Measurements from ENCODE around the gene NCDN. TPM values are rescaled to one million over a fixed set of nuclear protein-coding genes. Genes with fewer than 3 reads are reported as not detected.

Gene NCDN
- total RNA-seq, 4 donors from 2014 or later, result 16.6 to 41.2 (median 24.3) TPM

GRCh38 chr1:35564037-35564883, 6.7 kb downstream of the NCDN start:
- Histone ChIP-seq H3K4me3 (no peak overlapping the region), H3K4me1 (peaks cover 0 to 35% (median 10%) of the 10 kb centered on the region in 3 donors), H3K9me3 (no peaks in the 10 kb centered on the region), H3K36me3 (peaks cover 0 to 58% of the 10 kb centered on the region in 2 donors), H3K27me3 (peaks cover 2% of the 10 kb centered on the region), H3K27ac (no peak overlapping the region)
- 74 to 85% methylated on average over 6 to 8 of the region's 9 CpGs for WGBS, 2 donors (ENCODE audit: low coverage in 1 of 2)
- no peak for TF ChIP-seq POLR2A (IDR thresholded peaks at IDR 0.05)
- peak in 3 of 4 experiments; percentile 66 to 76 (median 70) for TF ChIP-seq CTCF (IDR thresholded peaks at IDR 0.05)
- peak; percentile 35 for ATAC-seq

GRCh38 chr1:35564884-35565741, 7.5 kb downstream of the NCDN start:
- TF ChIP-seq CTCF (IDR thresholded peaks at IDR 0.05) (peak in 1 of 4 experiments; percentile 0), POLR2AphosphoS5 (IDR thresholded peaks at IDR 0.05) (no peak), EP300 (IDR thresholded peaks at IDR 0.05) (no peak)
- no peak overlapping the region for H3K4me3 ChIP-seq
- H3K27ac ChIP-seq, result no peak overlapping the region
- WGBS, 2 donors (ENCODE audit: low coverage in 1 of 2), result 11 to 88% methylated on average over 1 to 3 of the region's 28 CpGs
- ATAC-seq, result no peak
- H3K9me3 ChIP-seq, result no peaks in the 10 kb centered on the region
- peaks cover 11% of the 10 kb centered on the region for H3K27me3 ChIP-seq
- peaks cover 0 to 58% of the 10 kb centered on the region in 2 donors for H3K36me3 ChIP-seq
- peaks cover 0 to 27% (median 8%) of the 10 kb centered on the region in 3 donors for H3K4me1 ChIP-seq

GRCh38 chr1:35565742-35566133, 8.1 kb downstream of the NCDN start:
- peaks cover 0 to 58% of the 10 kb centered on the region in 2 donors for H3K36me3 ChIP-seq
- peaks cover 17% of the 10 kb centered on the region for H3K27me3 ChIP-seq
- H3K9me3 ChIP-seq, result no peaks in the 10 kb centered on the region
- no CpG with 5 or more reads among the region's 11 CpGs for WGBS, 2 donors (ENCODE audit: low coverage in 1 of 2)
- ATAC-seq, result no peak
- no peak overlapping the region for H3K27ac ChIP-seq
- TF ChIP-seq EP300 (IDR thresholded peaks at IDR 0.05) (no peak), POLR2A (IDR thresholded peaks at IDR 0.05) (no peak), POLR2AphosphoS5 (IDR thresholded peaks at IDR 0.05) (no peak), CTCF (IDR thresholded peaks at IDR 0.05) (no peak)
- H3K4me3 ChIP-seq, result no peak overlapping the region
- H3K4me1 ChIP-seq, result peaks cover 0 to 20% (median 5%) of the 10 kb centered on the region in 3 donors

- peaks cover 0 to 42% of the 10 kb centered on the region in 2 donors for H3K36me3 ChIP-seq
- ATAC-seq, result no peak
- H3K9me3 ChIP-seq, result no peaks in the 10 kb centered on the region
- no peak for TF ChIP-seq CTCF (IDR thresholded peaks at IDR 0.05)
- no peak for TF ChIP-seq POLR2AphosphoS5 (IDR thresholded peaks at IDR 0.05)
- no peak for TF ChIP-seq EP300 (IDR thresholded peaks at IDR 0.05)
- TF ChIP-seq POLR2A (IDR thresholded peaks at IDR 0.05), result no peak
- no peak overlapping the region for H3K4me3 ChIP-seq
- peaks cover 0 to 12% (median 0%) of the 10 kb centered on the region in 3 donors for H3K4me1 ChIP-seq
- 57 to 65% methylated on average over 7 to 9 of the region's 9 CpGs for WGBS, 2 donors (ENCODE audit: low coverage in 1 of 2)
- no peak overlapping the region for H3K27ac ChIP-seq
- H3K27me3 ChIP-seq, result peaks cover 40% of the 10 kb centered on the region
Observed at GRCh38 chr1:35567947-35568558, 10.5 kb downstream of the NCDN start.

All from gastroesophageal sphincter (tissue), 4 donors.